HCT116 (cell line): Measurements from ENCODE around the gene LIG3. TPM values are rescaled to one million over a fixed set of nuclear protein-coding genes. Genes with fewer than 3 reads are reported as not detected.

Experiments
- ATAC-seq: fragments of 200-7000 bp; cut with Tn5 transposase; 2 replicates; pipeline ENCODE4 v1.9.1; 2020; ENCODE audit warnings: mild to moderate bottlenecking, moderate library complexity
- BruUV-seq: library from RNA; stranded (reverse); fragments of 400-500 nt; replicated peaks from 2 replicates; lab custom pipeline; 2021; lab: Mats Ljungman, UMichigan
- CTCF ChIA-PET: fragments of 300-600 bp; sonication (Branson Sonifier 250); formaldehyde crosslinking; loops from one replicate; lab custom pipeline; 2021; ENCODE audit warnings: antibody characterized with exemption; lab: Charles Lee
- POLR2A ChIA-PET: fragments of 300-600, 350-600 bp; sonication (Branson Sonifier 250); formaldehyde crosslinking; loops from one replicate; lab custom pipeline; 2021; ENCODE audit warnings: antibody characterized with exemption; lab: Charles Lee
- RAD21 ChIA-PET, 2 experiments: fragments of 300-600 bp; sonication (Branson Sonifier 250); formaldehyde crosslinking; loops; one replicate each; lab custom pipeline; 2023; ENCODE audit warnings: low total read pairs in 2 of 2; ENCODE audit not compliant: uncharacterized antibody in 2 of 2, unreplicated experiment in 2 of 2, low non-redundant PET in 1 of 2; lab: Charles Lee
- DNase-seq: peaks from one replicate; pipeline ENCODE4 v3.0.0-alpha.2; 2010; ENCODE audit warnings: low read depth, low spot score
- H2AFZ ChIP-seq: fragments of 200-600 bp; shearing (Covaris generic), sonication (generic); 2 replicates; pipeline ENCODE4 v1.6.1; 2017; ENCODE audit warnings: low read depth, mixed run types, mixed read lengths, antibody characterized with exemption, low read length; ENCODE audit not compliant: poor library complexity, severe bottlenecking
- H3K27ac ChIP-seq: 2 replicates; pipeline ENCODE4 v1.5.1; 2012; ENCODE audit warnings: low read depth, low read length
- H3K27me3 ChIP-seq: fragments of 200-600 bp; sonication (generic); 2 replicates; pipeline ENCODE4 v1.6.1; 2016; ENCODE audit warnings: mixed run types, low read length, mixed read lengths; ENCODE audit not compliant: insufficient read depth
- H3K36me3 ChIP-seq, 2 experiments: fragments of 200-500 bp in 1 of 2; fragments of 200-600 bp in 1 of 2; sonication (Bioruptor generic) in 1 of 2; sonication (generic) in 1 of 2; 2 replicates each; pipeline versions ENCODE4 v1.5.1 to v1.6.1; 2014 to 2016; ENCODE audit warnings: low read length in 2 of 2, inconsistent platforms in 1 of 2, mixed read lengths in 1 of 2, mixed run types in 1 of 2; ENCODE audit not compliant: insufficient read depth in 2 of 2, control insufficient read depth in 1 of 2
- H3K4me1 ChIP-seq, 2 experiments: fragments of 200-600 bp in 1 of 2; sonication (generic) in 1 of 2; 2 replicates each; pipeline versions ENCODE4 v1.5.1 to v1.6.1; 2012 to 2017; ENCODE audit warnings: low read length in 2 of 2, inconsistent platforms in 1 of 2, mild to moderate bottlenecking in 1 of 2, mixed read lengths in 1 of 2, mixed run types in 1 of 2, moderate library complexity in 1 of 2; ENCODE audit not compliant: insufficient read depth in 2 of 2, control insufficient read depth in 1 of 2
- H3K4me2 ChIP-seq: fragments of 200-600 bp; sonication (generic); 2 replicates; pipeline ENCODE4 v1.6.1; 2017; ENCODE audit warnings: mixed run types, low read length, mixed read lengths
- H3K4me3 ChIP-seq, 2 experiments: fragments of 200-600 bp in 1 of 2; sonication (generic) in 1 of 2; replicated peaks in 1 of 2; 2 replicates each; pipeline ENCODE4 v1.5.1; 2011 to 2016; ENCODE audit warnings: low read length in 2 of 2, control low read depth in 1 of 2, low read depth in 1 of 2, mild to moderate bottlenecking in 1 of 2, mixed read lengths in 1 of 2, mixed run types in 1 of 2
- H3K79me2 ChIP-seq: fragments of 200-600 bp; sonication (generic); 2 replicates; pipeline ENCODE4 v1.6.1; 2017; ENCODE audit warnings: mild to moderate bottlenecking, mixed run types, low read length, moderate library complexity, mixed read lengths; ENCODE audit not compliant: insufficient read depth
- H3K9ac ChIP-seq: fragments of 200-600 bp; sonication (generic); 2 replicates; pipeline ENCODE4 v1.6.1; 2016; ENCODE audit warnings: low read length, mixed read lengths
- H3K9me2 ChIP-seq: fragments of 200-600 bp; sonication (generic), shearing (Covaris generic); 2 replicates; pipeline ENCODE4 v1.6.1; 2017; ENCODE audit warnings: mixed run types, mild to moderate bottlenecking, moderate library complexity; ENCODE audit not compliant: insufficient read depth
- H3K9me3 ChIP-seq, 2 experiments: fragments of 200-500 bp in 1 of 2; fragments of 200-600 bp in 1 of 2; sonication (Bioruptor generic) in 1 of 2; sonication (generic) in 1 of 2; 2 replicates each; pipeline ENCODE4 v1.6.1; 2014 to 2017; ENCODE audit warnings: low read length in 2 of 2, mixed read lengths in 2 of 2, inconsistent platforms in 1 of 2, low read depth in 1 of 2, mild to moderate bottlenecking in 1 of 2, mixed run types in 1 of 2, moderate library complexity in 1 of 2; ENCODE audit not compliant: control insufficient read depth in 1 of 2, insufficient read depth in 1 of 2
- H4K20me1 ChIP-seq: fragments of 200-600 bp; sonication (generic), shearing (Covaris generic); 2 replicates; pipeline ENCODE4 v1.6.1; 2017; ENCODE audit warnings: mixed run types, mild to moderate bottlenecking, moderate library complexity; ENCODE audit not compliant: insufficient read depth
- CTCF ChIP-seq, 3 experiments: fragments of 200-600 bp in 1 of 3; sonication (generic) in 1 of 3; IDR thresholded peaks in 2 of 3; conservative IDR thresholded peaks in 1 of 3; 2 replicates each; pipeline ENCODE4 v1.5.1; 2012 to 2017; ENCODE audit warnings: low read depth in 2 of 3, low read length in 2 of 3, antibody characterized with exemption in 1 of 3, borderline replicate concordance in 1 of 3, control low read depth in 1 of 3, mild to moderate bottlenecking in 1 of 3, mixed read lengths in 1 of 3, mixed run types in 1 of 3, moderate library complexity in 1 of 3; ENCODE audit not compliant: insufficient read depth in 1 of 3
- EZH2 ChIP-seq: fragments of 200-600 bp; sonication (generic); IDR thresholded peaks from 2 replicates; pipeline ENCODE4 v1.6.1; 2017; ENCODE audit warnings: antibody characterized with exemption, mixed run types
- JUND ChIP-seq: IDR thresholded peaks from 2 replicates; pipeline ENCODE4 v1.6.1; 2012
- RAD21 ChIP-seq: IDR thresholded peaks from 2 replicates; pipeline ENCODE4 v1.6.1; 2012; ENCODE audit warnings: low read depth, mild to moderate bottlenecking
- SIN3A ChIP-seq: IDR thresholded peaks from 2 replicates; pipeline ENCODE4 v1.6.1; 2012; ENCODE audit warnings: low read depth
- SRF ChIP-seq: IDR thresholded peaks from 2 replicates; pipeline ENCODE4 v1.6.1; 2012; ENCODE audit warnings: low read depth
- TCF7L2 ChIP-seq: IDR thresholded peaks from 2 replicates; pipeline ENCODE4 v1.7.0; 2011; ENCODE audit warnings: borderline replicate concordance, inconsistent platforms; ENCODE audit not compliant: insufficient read depth, insufficient read length; ENCODE audit errors: extremely low read depth
- YY1 ChIP-seq: IDR thresholded peaks from 2 replicates; pipeline ENCODE4 v1.6.1; 2011; ENCODE audit warnings: low read length, low read depth, moderate library complexity, mild to moderate bottlenecking; ENCODE audit not compliant: insufficient replicate concordance; ENCODE audit errors: extremely low read depth
- ZFX ChIP-seq: fragments of 450-650 bp; IDR thresholded peaks from 2 replicates; pipeline ENCODE4 v1.6.1; 2017
- ZNF274 ChIP-seq: fragments of 200-500 bp; sonication (Bioruptor generic); IDR thresholded peaks from 2 replicates; pipeline ENCODE4 v1.6.1; 2014; ENCODE audit warnings: mild to moderate bottlenecking, low read depth, low read length, inconsistent platforms
- intact Hi-C: fragments of 100-400 bp; cut with micrococcal nuclease; formaldehyde crosslinking; loops from 2 replicates; pipeline ENCODE4 v1.10.0; 2022
- total RNA-seq: library from RNA; stranded (reverse); gene quantifications from one replicate; pipeline ENCODE4 v1.2.1, GENCODE V29; 2021; ENCODE audit not compliant: unreplicated experiment
- TF ChIP-seq, protein P1 (sequence below): IDR thresholded peaks from 2 replicates; pipeline ENCODE4 v1.6.1; 2012
- TF ChIP-seq, protein P2 (sequence below): IDR thresholded peaks from 2 replicates; pipeline ENCODE4 v1.6.1; 2011; ENCODE audit warnings: mild to moderate bottlenecking, low read length, moderate library complexity; ENCODE audit not compliant: insufficient replicate concordance; ENCODE audit errors: extremely low read depth
- TF ChIP-seq, protein P3 (sequence below): IDR thresholded peaks from 2 replicates; pipeline ENCODE4 v1.6.1; 2012

The LIG3 gene
- total RNA-seq, 1 experiment from 2014 or later: 49.4 TPM

GRCh38 chr17:34989473-34989872 lies 9.2 kb downstream of the LIG3 start:
- no peak overlapping the region for H3K4me3 ChIP-seq
- DNase-seq: no peak
- TF ChIP-seq CTCF (IDR thresholded peaks at IDR 0.05 in 2 of 3, conservative IDR thresholded peaks at IDR 0.05 in 1 of 3; ENCODE audit: borderline replicate concordance in 1 of 3, insufficient read depth in 1 of 3, low read depth in 2 of 3, low read length in 2 of 3): no peak
- no peak for TF ChIP-seq JUND
- TF ChIP-seq ZFX: no peak
- TF ChIP-seq, protein P1, sequence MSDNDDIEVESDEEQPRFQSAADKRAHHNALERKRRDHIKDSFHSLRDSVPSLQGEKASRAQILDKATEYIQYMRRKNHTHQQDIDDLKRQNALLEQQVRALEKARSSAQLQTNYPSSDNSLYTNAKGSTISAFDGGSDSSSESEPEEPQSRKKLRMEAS: no peak
- TF ChIP-seq, protein P2, sequence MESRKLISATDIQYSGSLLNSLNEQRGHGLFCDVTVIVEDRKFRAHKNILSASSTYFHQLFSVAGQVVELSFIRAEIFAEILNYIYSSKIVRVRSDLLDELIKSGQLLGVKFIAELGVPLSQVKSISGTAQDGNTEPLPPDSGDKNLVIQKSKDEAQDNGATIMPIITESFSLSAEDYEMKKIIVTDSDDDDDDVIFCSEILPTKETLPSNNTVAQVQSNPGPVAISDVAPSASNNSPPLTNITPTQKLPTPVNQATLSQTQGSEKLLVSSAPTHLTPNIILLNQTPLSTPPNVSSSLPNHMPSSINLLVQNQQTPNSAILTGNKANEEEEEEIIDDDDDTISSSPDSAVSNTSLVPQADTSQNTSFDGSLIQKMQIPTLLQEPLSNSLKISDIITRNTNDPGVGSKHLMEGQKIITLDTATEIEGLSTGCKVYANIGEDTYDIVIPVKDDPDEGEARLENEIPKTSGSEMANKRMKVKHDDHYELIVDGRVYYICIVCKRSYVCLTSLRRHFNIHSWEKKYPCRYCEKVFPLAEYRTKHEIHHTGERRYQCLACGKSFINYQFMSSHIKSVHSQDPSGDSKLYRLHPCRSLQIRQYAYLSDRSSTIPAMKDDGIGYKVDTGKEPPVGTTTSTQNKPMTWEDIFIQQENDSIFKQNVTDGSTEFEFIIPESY: no peak
- no peak for TF ChIP-seq SIN3A
- TF ChIP-seq, protein P3, sequence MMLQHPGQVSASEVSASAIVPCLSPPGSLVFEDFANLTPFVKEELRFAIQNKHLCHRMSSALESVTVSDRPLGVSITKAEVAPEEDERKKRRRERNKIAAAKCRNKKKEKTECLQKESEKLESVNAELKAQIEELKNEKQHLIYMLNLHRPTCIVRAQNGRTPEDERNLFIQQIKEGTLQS: no peak
- TF ChIP-seq SRF: no peak
- no peak for TF ChIP-seq EZH2
- no peak for TF ChIP-seq RAD21
- TF ChIP-seq ZNF274: no peak
- no peak for TF ChIP-seq YY1
- no peak for TF ChIP-seq TCF7L2
- RAD21 ChIA-PET: interaction anchor here in 1 of 2 experiments (0.6 kb wide), 1 partner anchor 100 kb away, joined by 3 read pairs; no protein-coding TSS in a partner anchor
- H3K79me2 ChIP-seq: no peaks in the 10 kb centered on the region; the same call in 1 of the 2 replicates
- BruUV-seq: no TSS peak
- H3K27me3 ChIP-seq: no peaks in the 10 kb centered on the region
- no peaks in the 10 kb centered on the region for H4K20me1 ChIP-seq
- no peak overlapping the region for H3K4me2 ChIP-seq
- ATAC-seq: no peak
- POLR2A ChIA-PET: no interaction called here
- peaks cover 37 to 51% of the 10 kb centered on the region in 2 experiments; a peak in 3 of 4 replicates for H3K36me3 ChIP-seq
- no peaks in the 10 kb centered on the region for H3K9me3 ChIP-seq
- intact Hi-C loops: no loop called here
- no peaks in the 10 kb centered on the region for H3K4me1 ChIP-seq
- no peak overlapping the region for H3K27ac ChIP-seq
- H2AFZ ChIP-seq: no peak overlapping the region
- no peaks in the 10 kb centered on the region for H3K9me2 ChIP-seq
- CTCF ChIA-PET: interaction anchor here (0.5 kb wide), 1 partner anchor 19 kb away, joined by 3 read pairs; no protein-coding TSS in a partner anchor
- no peak overlapping the region for H3K9ac ChIP-seq
